Activated gamma-delta T cell treated with anti-CD3 and anti-CD28 coated beads, Interleukin-2, amount 50 U/mL, for 16 hours (primary cell): ENCODE data around the gene ERC1.
"Not testable (repeated sequence)": the region's sequence is repeated elsewhere in the genome, so short reads cannot be mapped to it uniquely, and the experiment has no call there.

Source experiments
- DNase-seq: peaks from one replicate; pipeline ENCODE4 v3.0.0-alpha.2; 2020; ENCODE audit warnings: low read depth

ERC1 gene

GRCh38 chr12:1290716-1291115 is 299.7 kb downstream of the ERC1 start:
- DNase-seq: no peak

- DNase-seq: no peak
Observed at GRCh38 chr12:1291601-1292332, 300.7 kb downstream of the ERC1 start.

- no peak for DNase-seq
Observed at GRCh38 chr12:1293901-1294300, 302.9 kb downstream of the ERC1 start.

GRCh38 chr12:1297206-1297605 is 306.2 kb downstream of the ERC1 start:
- no peak for DNase-seq

- no peak for DNase-seq
Observed at GRCh38 chr12:1297639-1298175, 306.7 kb downstream of the ERC1 start.

- DNase-seq: no peak
Observed at GRCh38 chr12:1300460-1300859, 309.4 kb downstream of the ERC1 start.

- no peak for DNase-seq
Observed at GRCh38 chr12:1302201-1302870, 311.3 kb downstream of the ERC1 start.

- DNase-seq: no peak
Observed at GRCh38 chr12:1305063-1305434, 314.0 kb downstream of the ERC1 start.

GRCh38 chr12:1305791-1306500 is 314.9 kb downstream of the ERC1 start:
- no peak for DNase-seq

GRCh38 chr12:1306817-1307216 is 315.8 kb downstream of the ERC1 start:
- DNase-seq: no peak

GRCh38 chr12:1307796-1308195 is 316.8 kb downstream of the ERC1 start:
- no peak for DNase-seq

GRCh38 chr12:1309613-1310012 is 318.6 kb downstream of the ERC1 start:
- no peak for DNase-seq

GRCh38 chr12:1310653-1311052 is 319.6 kb downstream of the ERC1 start:
- DNase-seq: no peak

- DNase-seq: no peak
Observed at GRCh38 chr12:1311145-1311544, 320.1 kb downstream of the ERC1 start.

- DNase-seq: no peak
Observed at GRCh38 chr12:1313906-1314305, 322.9 kb downstream of the ERC1 start.

GRCh38 chr12:1314523-1314922 is 323.5 kb downstream of the ERC1 start:
- no peak for DNase-seq

- not testable (repeated sequence) for DNase-seq
Observed at GRCh38 chr12:1316991-1317390, 326.0 kb downstream of the ERC1 start.

- no peak for DNase-seq
Observed at GRCh38 chr12:1318327-1319031, 327.5 kb downstream of the ERC1 start.

GRCh38 chr12:1319212-1319611 is 328.2 kb downstream of the ERC1 start:
- DNase-seq: no peak

- DNase-seq: no peak
Observed at GRCh38 chr12:1320021-1320420, 329.0 kb downstream of the ERC1 start.

GRCh38 chr12:1322821-1323220 is 331.8 kb downstream of the ERC1 start:
- no peak for DNase-seq

- no peak for DNase-seq
Observed at GRCh38 chr12:1324099-1324498, 333.1 kb downstream of the ERC1 start.
